ENCODE results near the gene KCTD17. TPM values are rescaled to one million over a fixed set of nuclear protein-coding genes. Genes with fewer than 3 reads are reported as not detected.

KCTD17 gene
- total RNA-seq, 1 donor: 25.0 TPM

DNA sequence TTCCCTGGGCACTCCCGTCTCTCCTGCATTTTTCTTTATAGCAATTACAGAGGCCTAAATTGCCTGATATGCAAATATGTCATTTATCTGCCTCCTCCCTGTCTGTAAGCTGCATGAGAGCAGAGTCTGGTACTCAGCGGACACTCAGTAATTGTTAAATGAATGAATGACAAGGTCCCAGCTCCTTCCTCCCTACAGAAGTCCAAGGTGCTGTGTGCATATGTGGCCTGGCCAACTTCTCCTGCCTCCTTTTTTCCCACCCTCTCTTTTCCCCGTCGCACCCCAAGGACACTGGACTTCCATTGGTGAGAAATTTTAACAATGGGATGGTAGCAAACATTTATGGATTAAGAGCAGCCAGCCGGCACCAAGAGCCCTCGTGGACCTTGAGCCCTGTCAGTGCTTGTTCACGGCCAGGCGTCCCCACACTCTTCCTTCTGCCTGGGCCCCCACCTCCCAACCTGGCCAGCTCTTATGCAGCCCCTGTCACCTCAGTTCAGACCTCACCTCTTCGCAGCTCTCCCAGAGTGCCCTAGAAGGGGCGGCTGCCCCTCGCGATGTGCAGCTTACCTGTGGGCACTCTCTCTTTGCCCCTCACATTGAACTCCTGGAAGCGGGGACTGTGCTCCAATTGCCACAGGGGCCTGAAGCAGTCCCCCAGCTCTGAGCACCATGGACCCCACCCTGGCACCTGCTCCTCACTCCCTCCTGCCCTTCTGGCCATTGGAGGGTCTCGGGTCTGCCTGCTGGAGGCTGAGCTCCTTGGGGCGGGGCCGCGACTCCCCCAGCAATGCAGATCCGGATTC lies 56.5 kb downstream of the KCTD17 start:
- Histone ChIP-seq H3K9me3 (ENCODE audit: low read depth, low read length) (no peaks in the 10 kb centered on the region), H3K36me3 (ENCODE audit: insufficient read depth, low read length) (no peaks in the 10 kb centered on the region), H3K4me2 (ENCODE audit: insufficient read depth, low read length) (no peak overlapping the region), H2AFZ (ENCODE audit: low read length) (no peak overlapping the region), H3K4me1 (ENCODE audit: insufficient read depth, low read length) (no peaks in the 10 kb centered on the region), H3K4me3 (ENCODE audit: insufficient read depth, low read length) (no peak overlapping the region), H4K20me1 (ENCODE audit: insufficient read depth, low read length) (no peaks in the 10 kb centered on the region), H3K27me3 (ENCODE audit: insufficient read depth, low read length) (peaks cover 17% of the 10 kb centered on the region), H3K27ac (ENCODE audit: low read depth, low read length) (no peak overlapping the region), H3K79me2 (ENCODE audit: insufficient read depth, low read length) (no peaks in the 10 kb centered on the region)
- TF ChIP-seq CTCF (IDR thresholded peaks at IDR 0.05; ENCODE audit: extremely low read depth, low read depth, low read length): no peak
- DNase-seq (ENCODE audit: insufficient read length, low spot score, missing footprints): no peak

DNA sequence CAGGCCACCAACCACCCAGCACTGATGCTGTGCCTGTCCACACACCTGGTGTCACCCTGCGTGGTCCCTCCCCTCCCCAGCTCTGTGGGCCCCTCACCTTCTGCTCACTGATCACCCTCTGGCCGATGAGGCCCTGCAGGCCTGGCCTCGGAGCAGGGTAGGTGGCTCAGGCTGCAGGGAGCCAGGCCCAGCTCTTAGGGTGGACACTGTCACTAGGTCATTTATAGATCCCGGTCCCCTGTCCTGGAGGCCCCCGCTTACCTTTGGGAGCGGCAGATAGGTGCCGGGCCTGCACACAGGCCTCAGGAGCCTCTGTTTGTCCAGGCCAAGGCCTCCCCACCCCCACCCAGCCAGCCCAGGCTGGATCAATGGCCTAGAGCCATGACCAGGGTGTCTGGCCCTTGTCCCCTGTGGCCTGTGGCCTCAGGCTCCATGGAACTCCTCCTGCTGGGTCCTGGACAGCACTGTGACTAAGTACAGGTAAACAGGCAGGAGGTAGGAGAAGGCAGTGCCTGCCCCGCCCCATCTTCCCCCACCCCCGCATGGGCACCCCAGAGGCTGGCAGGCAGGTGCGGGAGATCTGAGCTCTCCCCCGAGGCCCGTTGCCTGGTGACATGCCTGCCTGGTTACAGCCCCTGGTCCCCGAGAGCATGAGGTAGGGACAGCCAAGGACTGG lies 57.8 kb downstream of the KCTD17 start, which contains the start of gene TMPRSS6:
TMPRSS6 (minus strand) TSS at position 472 of the 676 bp plus-strand sequence. CDS start 6,296 bp downstream, outside the sequence.
- no peaks in the 10 kb centered on the region for H3K9me3 ChIP-seq (ENCODE audit: low read depth, low read length)

GRCh38 chr22:37111156-37111717 lies 59.7 kb downstream of the KCTD17 start:
- Histone ChIP-seq H3K27me3 (ENCODE audit: insufficient read depth, low read length) (peaks cover 18% of the 10 kb centered on the region), H3K4me2 (ENCODE audit: insufficient read depth, low read length) (no peak overlapping the region), H3K79me2 (ENCODE audit: insufficient read depth, low read length) (no peaks in the 10 kb centered on the region)

More for the DNA sequence above, 57.8 kb downstream of the KCTD17 start, which contains the start of gene TMPRSS6:
- no peaks in the 10 kb centered on the region for H3K36me3 ChIP-seq (ENCODE audit: insufficient read depth, low read length)
- H4K20me1 ChIP-seq (ENCODE audit: insufficient read depth, low read length): no peaks in the 10 kb centered on the region
- no peak within 1 kb of the TSS for H3K4me2 ChIP-seq (ENCODE audit: insufficient read depth, low read length)
- H3K4me1 ChIP-seq (ENCODE audit: insufficient read depth, low read length): no peaks in the 10 kb centered on the region
- no peak for DNase-seq (ENCODE audit: insufficient read length, low spot score, missing footprints)
- no peak for TF ChIP-seq CTCF (IDR thresholded peaks at IDR 0.05; ENCODE audit: extremely low read depth, low read depth, low read length)
- H3K79me2 ChIP-seq (ENCODE audit: insufficient read depth, low read length): no peaks in the 10 kb centered on the region
- no peak within 1 kb of the TSS for H3K27ac ChIP-seq (ENCODE audit: low read depth, low read length)
- no peak within 1 kb of the TSS for H2AFZ ChIP-seq (ENCODE audit: low read length)
- H3K27me3 ChIP-seq (ENCODE audit: insufficient read depth, low read length): peaks cover 8% of the 10 kb centered on the region
- no peak within 1 kb of the TSS for H3K4me3 ChIP-seq (ENCODE audit: insufficient read depth, low read length)

More at GRCh38 chr22:37111156-37111717, 59.7 kb downstream of the KCTD17 start:
- DNase-seq (ENCODE audit: insufficient read length, low spot score, missing footprints): no peak
- Histone ChIP-seq H3K4me3 (ENCODE audit: insufficient read depth, low read length) (no peak overlapping the region), H3K9me3 (ENCODE audit: low read depth, low read length) (no peaks in the 10 kb centered on the region), H3K27ac (ENCODE audit: low read depth, low read length) (no peak overlapping the region), H4K20me1 (ENCODE audit: insufficient read depth, low read length) (no peaks in the 10 kb centered on the region), H2AFZ (ENCODE audit: low read length) (no peak overlapping the region), H3K4me1 (ENCODE audit: insufficient read depth, low read length) (no peaks in the 10 kb centered on the region), H3K36me3 (ENCODE audit: insufficient read depth, low read length) (no peaks in the 10 kb centered on the region)
- no peak for TF ChIP-seq CTCF (IDR thresholded peaks at IDR 0.05; ENCODE audit: extremely low read depth, low read depth, low read length)

All from osteoblast (primary cell).